GM18517 (cell line): Measurements from ENCODE around the gene FAM241A.

Source experiments
- ATAC-seq: cut with Tn5 transposase; IDR thresholded peaks from one replicate; pipeline ENCODE4 v1.9.1; 2021; ENCODE audit warnings: mild to moderate bottlenecking, moderate library complexity; ENCODE audit not compliant: unreplicated experiment

The FAM241A gene

GRCh38 chr4:112213091-112213490 lies 67.8 kb downstream of the FAM241A start:
- ATAC-seq = no peak

GRCh38 chr4:112213856-112214255 lies 68.6 kb downstream of the FAM241A start:
- ATAC-seq = no peak

GRCh38 chr4:112214390-112215264 lies 69.4 kb downstream of the FAM241A start:
- ATAC-seq = peak; percentile 58

GRCh38 chr4:112219826-112220366 lies 74.6 kb downstream of the FAM241A start:
- no peak for ATAC-seq

GRCh38 chr4:112222219-112222955 lies 77.1 kb downstream of the FAM241A start:
- no peak for ATAC-seq

- ATAC-seq = no peak
Observed at GRCh38 chr4:112225157-112225556, 79.9 kb downstream of the FAM241A start.

- peak; percentile 80 for ATAC-seq
Observed at GRCh38 chr4:112230879-112231778, 85.9 kb downstream of the FAM241A start.

GRCh38 chr4:112231779-112232713 lies 86.8 kb downstream of the FAM241A start, which contains the start of gene AP1AR:
Gene AP1AR, plus strand, starts transcription at chr4:112231787. Its CDS starts 305 bp downstream, at chr4:112232092.
- ATAC-seq = peak; percentile 61

- no peak for ATAC-seq
Observed at GRCh38 chr4:112234952-112235609, 89.8 kb downstream of the FAM241A start.

GRCh38 chr4:112236040-112236439 lies 90.8 kb downstream of the FAM241A start:
- ATAC-seq = no peak

GRCh38 chr4:112238833-112239232 lies 93.6 kb downstream of the FAM241A start:
- ATAC-seq = no peak
